WI38 (cell line): ENCODE results near the gene STRADB.

Experiments used
- H3K4me3 ChIP-seq: 2 replicates; pipeline ENCODE4 v1.5.1; 2011; ENCODE audit warnings: low read depth, mild to moderate bottlenecking, control low read depth, low read length
- CTCF ChIP-seq: IDR thresholded peaks from 2 replicates; pipeline ENCODE4 v1.5.1; 2012; ENCODE audit warnings: low read depth, mild to moderate bottlenecking, control low read depth, low read length

The STRADB gene

GRCh38 chr2:201447086-201447485 lies 4.5 kb upstream of the STRADB start:
- TF ChIP-seq CTCF = no peak
- H3K4me3 ChIP-seq = no peak overlapping the region

GRCh38 chr2:201448061-201448460 lies 3.5 kb upstream of the STRADB start:
- TF ChIP-seq CTCF = no peak
- no peak overlapping the region for H3K4me3 ChIP-seq

GRCh38 chr2:201448701-201449100 lies 2.8 kb upstream of the STRADB start:
- no peak for TF ChIP-seq CTCF
- H3K4me3 ChIP-seq = no peak overlapping the region

GRCh38 chr2:201450954-201451291 lies 617 bp upstream of the STRADB start:
- no peak for TF ChIP-seq CTCF
- peak overlapping the region; percentile 81 for H3K4me3 ChIP-seq

- peak overlapping the region; percentile 81 for H3K4me3 ChIP-seq
- TF ChIP-seq CTCF = no peak
Observed at GRCh38 chr2:201452058-201452921, 750 bp downstream of the STRADB start.

DNA sequence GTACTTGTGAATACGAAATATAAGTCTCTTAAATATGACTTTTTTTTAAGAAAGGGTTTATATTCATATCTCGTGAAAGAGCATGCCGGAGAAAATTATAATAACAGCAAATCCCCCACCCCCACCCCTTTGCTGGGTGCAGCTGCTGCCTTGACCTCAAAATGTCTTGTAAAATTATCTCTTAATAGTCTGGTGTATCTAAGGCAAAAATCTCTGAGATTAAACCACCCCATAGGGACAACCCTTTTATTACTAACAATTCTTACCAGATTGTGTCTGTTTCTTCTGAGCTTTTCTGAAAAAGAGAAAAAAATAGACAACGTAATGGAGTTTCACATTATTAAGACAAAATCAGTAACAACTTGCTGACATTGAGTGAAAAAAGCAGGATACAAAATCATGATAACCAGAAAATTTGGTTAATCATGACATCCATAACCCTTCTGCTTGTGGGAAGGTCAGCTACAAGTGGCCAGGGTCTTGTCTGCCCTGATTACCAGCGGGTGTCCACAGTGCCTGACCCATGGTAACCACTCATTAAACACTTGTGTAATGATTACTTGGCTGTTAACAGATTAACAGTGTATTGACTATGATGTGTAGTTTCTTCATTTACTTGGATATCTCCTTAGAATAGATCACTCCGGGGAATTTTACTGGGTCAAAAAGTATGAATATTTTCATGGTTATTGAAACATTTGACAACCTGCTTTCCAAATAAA lies 1.5 kb downstream of the STRADB start:
- H3K4me3 ChIP-seq = no peak overlapping the region
- no peak for TF ChIP-seq CTCF

GRCh38 chr2:201458381-201458780 lies 6.8 kb downstream of the STRADB start:
- no peak for TF ChIP-seq CTCF
- H3K4me3 ChIP-seq = no peak overlapping the region
